CD4-positive, alpha-beta T cell treated with Interleukin-6 for 4 hours (primary cell): ENCODE results near the gene EVI5.
"Not testable (repeated sequence)": the region's sequence is repeated elsewhere in the genome, so short reads cannot be mapped to it uniquely, and the experiment has no call there.

Source experiments
- DNase-seq: peaks from one replicate; pipeline ENCODE4 v3.0.0-alpha.2; 2020; ENCODE audit warnings: mixed read lengths

The EVI5 gene

DNA sequence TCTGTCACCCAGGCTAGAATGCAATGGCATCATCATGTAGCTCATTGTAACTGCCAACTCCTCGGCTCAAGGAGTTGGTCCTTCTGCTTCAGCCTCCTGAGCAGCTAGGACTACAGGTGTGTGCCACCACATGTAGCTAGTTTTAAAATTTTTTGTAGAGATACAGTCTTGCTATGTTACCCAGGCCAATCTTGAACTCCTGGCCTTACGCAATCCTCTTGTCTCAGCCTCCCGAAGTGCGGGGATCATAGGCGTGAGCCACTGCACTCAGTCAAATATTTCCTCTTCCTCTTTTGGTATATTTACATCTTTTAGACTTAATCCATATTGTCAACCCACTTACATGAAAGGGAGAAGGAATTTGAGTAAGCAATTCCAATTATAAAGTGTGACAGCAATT lies 121.1 kb downstream of the EVI5 start:
- no peak for DNase-seq

DNA sequence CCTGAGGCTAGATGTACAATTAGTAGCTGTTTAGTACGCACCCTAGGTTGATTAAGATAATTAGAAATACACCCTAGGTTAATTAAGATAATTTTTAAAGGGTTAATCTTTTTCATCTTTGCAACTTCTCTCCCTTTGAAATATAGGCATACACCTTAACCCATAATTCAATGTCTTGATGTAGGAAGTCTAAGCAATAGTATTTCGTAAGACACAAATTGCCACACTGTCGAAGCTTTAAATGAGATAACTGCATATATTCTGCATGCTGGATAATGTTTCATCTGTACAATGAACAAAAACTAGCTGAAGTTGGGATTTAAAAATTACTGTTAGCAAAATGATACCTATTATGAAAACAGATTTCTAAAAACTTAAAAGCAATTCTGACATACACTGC lies 122.9 kb downstream of the EVI5 start:
- DNase-seq, result no peak

DNA sequence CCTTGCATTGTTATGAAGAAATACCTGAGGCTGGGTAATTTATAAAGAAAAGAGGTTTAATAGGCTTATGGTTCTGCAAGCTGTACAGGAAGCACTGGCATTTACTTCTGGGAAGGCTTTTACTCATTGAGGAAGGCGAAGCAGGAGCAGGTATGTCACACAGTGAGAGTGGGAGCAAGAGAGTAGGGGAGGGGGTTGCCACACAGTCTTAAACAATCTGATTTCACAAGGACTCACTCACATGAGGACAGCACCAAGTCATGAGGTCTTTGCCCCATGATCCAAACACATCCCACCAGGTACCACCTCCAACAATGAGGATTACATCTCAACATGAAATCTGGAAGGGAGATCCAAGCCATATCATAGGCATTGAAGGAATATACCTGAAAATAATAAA lies 127.2 kb downstream of the EVI5 start:
- DNase-seq, result no peak

DNA sequence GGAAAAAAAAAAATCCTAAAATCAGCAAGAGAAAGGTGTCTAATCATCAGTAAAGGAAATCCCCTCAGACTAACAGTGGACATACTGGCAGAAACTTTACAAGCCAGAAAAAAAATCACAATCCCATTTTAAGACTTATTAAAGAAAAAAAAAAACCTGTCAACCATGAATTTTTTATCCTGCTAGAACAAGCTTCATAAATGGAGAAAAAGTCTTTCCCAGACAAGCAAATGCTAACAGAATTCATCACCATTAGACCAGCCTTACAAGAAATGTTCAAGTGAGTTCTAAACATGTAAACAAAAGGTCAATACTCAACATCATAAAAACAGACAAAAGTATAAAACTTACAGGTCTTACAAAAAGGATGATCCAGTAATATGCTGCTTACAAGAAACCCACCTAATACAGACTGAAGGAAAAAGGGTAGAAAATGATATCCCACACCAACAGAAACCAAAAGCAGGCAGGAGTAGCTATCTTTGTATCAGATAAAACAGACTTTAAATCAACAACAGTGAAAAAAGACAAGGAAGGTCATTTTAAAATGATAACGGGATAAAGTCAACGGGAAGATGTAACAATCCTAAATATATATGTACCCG lies 129.6 kb downstream of the EVI5 start:
- DNase-seq, result no peak

DNA sequence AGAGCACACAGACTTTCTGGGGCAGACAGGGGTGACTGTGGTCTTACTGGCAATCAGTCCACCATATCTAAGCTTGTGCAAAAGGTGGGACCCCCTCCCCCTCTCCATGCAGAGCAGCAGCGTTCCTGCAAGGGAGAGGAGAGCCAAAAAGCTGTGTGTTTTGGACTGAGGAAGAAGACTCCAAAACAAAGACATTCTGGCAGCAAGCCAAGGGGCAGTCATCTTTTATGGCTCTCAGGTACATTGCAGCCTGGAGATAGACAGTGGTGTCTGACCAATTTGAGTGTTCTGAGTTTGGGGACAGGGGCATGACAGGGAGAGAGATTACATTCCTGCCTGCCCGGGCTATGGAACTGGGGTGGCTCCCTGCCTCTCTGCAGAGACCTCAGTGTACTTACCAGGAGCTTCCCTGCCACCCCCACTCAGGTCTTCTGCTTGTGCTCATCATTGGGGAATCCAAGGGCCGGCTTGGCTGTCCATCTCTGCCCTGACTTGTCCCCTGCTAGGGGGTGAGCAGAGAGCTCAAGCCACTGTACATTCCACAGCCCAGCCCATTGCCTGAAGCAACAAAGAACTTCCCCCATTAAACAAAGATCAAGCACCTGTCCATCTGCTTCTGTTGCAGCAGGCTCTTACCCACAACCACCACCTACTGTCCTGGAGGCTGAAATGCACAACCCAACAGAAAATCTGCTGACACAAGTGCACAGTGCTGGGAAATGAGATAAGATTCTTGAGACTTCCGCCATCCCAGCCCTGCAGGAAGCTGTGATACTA lies 131.1 kb downstream of the EVI5 start:
- no peak for DNase-seq

DNA sequence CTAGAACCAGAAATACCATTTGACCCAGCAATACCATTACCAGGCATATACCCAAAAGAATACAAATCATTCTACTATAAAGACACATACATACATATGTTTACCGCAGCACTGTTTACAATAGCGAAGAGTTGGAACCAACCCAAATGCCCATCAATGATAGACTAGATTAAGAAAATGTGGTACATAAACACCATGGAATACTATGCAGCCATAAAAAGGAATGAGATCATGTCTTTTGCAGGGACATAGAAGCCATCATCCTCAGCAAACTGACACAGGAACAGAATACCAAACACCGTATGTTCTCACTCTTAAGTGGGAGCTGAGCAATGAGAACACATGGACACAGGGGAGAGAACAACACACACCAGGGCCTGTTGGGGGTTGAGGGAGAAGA lies 144.2 kb downstream of the EVI5 start:
- DNase-seq, result not testable (repeated sequence)

DNA sequence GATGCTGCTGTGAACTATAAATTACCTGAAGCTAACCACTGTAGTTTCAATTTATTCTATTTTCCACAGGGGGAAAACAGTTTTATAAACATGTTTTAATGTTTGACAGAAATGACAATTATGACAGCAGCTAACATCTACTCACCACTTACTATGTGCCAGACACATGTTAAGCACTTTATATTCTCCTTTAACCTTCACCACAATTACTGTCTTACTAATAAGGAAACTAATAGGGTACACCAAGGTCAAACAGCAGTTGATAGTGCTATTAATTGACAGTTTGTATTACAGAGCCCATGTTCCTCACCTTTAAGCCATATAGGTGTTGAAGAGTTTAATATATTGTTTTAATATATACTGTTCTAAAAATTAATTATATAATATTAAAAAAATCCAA lies 146.4 kb downstream of the EVI5 start:
- no peak for DNase-seq

DNA sequence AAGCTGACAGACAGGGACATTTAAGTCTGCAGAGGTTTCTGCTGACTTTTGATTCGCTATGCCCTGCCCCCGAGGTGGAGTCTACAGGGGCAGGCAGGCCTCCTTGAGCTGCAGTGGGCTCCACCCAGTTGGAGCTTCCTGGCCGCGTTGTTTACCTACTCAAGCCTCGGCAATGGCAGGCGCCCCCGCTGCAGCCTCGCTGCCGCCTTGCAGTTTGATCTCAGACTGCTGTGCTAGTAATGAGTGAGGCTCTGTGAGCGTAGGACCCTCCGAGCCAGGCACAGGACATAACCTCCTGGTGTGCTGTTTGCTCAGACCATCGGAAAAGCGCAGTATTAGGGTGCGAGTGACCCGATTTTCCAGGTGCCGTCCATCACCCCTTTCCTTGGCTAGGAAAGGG lies 149.7 kb downstream of the EVI5 start:
- DNase-seq, result not testable (repeated sequence)

DNA sequence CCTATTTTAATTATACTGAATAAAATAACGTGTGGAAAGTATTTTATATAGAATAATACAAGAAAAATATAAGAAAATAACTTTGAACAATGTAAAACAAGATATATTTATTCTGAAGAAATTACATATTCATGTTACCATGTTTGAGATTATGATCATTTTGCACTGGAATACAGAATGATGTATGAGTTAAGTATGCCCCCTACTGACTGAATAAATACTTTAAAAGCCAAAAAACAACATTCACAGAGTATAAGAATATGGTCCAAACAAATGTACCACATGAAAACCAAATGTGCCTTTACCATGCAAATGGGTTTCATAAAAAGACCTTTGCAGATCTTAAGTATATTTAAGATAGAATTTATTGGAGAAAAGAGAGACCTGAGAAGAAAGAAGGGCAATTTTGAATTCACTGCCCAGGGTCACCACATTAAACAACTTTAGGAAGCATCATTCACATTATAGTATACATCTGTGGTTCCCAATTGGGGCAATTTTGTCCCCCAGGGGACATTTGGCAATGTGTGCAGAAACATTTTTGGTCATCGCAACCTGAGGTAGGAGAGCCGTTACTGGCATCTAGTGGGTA lies 161.6 kb downstream of the EVI5 start:
- no peak for DNase-seq

DNA sequence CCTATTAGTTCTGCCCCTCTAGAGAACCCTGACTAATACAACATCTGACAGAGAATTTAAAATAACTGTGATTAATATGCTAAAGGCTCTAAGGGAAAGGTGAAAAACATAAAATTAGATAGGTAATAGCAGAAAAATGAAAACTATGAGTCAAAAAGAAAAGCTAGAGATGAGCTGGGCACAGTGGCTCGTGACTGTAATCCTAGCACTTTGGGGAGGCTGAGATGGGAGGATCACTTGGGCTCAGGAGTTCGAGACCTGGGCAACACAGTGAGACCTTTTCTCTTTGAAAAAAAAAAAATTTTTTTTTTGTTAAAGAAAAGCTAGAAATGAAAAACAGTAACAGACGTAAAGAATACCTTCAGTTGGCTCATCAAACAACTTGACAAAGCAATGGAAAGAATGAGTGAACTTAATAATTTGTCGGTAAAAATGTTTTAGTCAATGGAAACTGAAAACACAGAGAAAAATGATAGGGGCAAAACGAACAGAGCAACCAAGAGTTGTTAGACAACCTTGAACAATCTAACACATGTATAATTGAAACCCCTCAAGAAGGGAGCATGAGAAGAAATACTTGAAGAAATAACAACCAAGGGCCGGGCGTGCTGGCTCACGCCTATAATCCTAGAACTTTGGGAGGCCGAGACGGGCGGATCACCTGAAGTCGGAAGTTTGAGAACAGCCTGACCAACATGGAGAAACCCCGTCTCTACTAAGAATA lies 165.3 kb downstream of the EVI5 start:
- no peak for DNase-seq

DNA sequence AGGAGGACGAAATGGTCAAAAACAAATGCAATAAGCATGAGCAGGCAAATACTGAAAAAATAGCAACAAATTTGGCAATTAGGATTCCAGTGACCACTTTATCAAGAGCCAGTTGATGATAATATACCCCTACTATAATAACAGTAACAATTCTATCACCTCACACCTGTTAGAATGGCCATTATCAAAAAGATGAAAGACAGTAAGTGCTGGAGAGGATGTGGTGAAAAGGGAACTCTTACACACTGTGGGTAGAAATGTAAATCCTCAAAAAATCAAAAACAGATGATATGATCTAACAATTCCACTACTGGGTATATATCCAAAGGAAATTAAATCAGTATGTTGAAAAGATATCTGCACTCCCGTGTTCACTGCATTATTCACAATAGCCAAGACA lies 183.9 kb downstream of the EVI5 start:
- no peak for DNase-seq

DNA sequence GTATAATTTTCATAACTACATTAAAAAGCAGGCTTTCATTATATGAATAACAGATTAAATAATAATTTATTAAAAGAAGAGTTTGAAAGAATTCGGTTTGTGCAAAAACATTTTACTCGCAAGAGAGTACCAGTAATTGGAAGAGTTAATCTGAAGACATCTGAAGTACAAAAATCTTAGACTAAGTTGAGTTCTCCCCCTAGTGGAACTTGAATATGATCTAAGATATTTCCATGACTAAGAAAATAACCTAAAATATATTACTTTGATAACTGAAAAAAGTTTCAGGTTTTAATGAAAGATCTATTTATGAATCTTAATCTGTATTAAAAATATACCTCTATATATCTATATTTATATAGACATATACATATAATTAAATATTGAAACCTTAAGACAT lies 185.7 kb downstream of the EVI5 start:
- no peak for DNase-seq

DNA sequence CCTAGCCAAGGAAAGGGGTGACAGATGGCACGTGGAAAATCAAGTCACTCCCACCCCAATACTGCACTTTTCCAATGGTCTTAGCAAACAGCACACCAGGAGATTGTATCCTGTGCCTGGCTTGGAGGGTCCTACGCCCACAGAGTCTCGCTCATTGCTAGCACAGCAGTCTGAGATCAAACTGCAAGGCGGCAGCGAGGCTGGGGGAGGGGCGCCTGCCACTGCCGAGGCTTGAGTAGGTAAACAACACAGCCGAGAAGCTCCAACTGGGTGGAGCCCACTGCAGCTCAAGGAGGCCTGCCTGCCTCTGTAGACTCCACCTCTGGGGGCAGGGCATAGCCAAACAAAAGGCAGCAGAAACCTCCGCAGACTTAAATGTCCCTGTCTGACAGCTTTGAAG lies 195.5 kb downstream of the EVI5 start:
- not testable (repeated sequence) for DNase-seq

DNA sequence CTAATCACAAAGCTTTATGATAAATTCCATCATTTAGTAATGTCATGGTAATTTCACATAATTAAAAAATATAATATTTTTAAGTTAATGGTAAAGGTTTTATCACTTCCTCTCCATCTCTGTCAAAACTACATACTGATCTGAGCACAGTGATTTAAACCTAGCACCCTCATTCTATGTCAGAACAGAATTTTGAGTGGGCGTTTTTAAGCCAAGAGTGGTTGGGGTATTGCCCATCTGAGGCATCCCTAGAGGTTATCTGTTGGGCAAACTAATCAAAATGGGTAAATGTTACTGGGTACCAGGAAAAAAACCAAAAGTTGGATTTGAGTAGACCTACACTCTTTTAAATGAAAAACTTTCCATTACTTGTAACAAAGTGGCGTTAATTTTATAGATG lies 197.5 kb downstream of the EVI5 start:
- no peak for DNase-seq

DNA sequence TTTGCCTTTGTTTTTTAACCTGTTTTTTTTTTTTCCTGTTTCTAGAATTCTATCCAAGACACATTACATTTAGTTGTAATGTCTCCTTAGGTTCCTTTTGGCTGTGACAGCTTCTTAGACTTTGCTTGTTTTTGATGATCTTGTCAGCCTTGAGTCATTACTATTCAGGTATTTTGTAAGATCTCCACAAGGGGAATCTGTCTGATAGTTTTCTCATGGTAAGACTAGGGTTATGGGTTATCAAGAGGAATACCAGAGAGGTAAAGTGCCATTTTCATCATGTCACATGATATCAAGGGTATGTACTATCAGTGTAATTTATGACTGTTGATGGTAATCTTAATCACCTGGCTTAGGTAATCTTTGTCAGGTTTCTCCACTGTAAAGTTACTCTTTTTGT lies 199.1 kb downstream of the EVI5 start:
- no peak for DNase-seq

DNA sequence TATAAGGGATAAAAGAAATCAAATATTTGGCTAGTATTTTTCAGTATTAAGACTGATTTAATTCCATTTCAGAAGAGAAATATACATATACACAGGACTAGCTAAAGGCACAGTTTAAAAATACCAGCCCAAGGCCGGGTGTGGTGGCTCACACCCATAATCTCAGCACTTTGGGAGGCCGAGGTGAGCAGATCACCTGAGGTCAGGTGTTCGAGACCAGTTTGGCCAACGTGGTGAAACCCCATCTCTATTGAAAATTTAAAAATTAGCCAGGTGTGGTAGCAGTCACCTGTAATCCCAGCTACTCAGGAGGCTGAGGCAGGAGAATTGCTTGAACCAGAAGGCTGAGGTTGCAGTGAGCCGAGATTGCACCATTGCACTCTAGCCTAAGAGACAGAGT lies 200.1 kb downstream of the EVI5 start:
- DNase-seq, result not testable (repeated sequence)

DNA sequence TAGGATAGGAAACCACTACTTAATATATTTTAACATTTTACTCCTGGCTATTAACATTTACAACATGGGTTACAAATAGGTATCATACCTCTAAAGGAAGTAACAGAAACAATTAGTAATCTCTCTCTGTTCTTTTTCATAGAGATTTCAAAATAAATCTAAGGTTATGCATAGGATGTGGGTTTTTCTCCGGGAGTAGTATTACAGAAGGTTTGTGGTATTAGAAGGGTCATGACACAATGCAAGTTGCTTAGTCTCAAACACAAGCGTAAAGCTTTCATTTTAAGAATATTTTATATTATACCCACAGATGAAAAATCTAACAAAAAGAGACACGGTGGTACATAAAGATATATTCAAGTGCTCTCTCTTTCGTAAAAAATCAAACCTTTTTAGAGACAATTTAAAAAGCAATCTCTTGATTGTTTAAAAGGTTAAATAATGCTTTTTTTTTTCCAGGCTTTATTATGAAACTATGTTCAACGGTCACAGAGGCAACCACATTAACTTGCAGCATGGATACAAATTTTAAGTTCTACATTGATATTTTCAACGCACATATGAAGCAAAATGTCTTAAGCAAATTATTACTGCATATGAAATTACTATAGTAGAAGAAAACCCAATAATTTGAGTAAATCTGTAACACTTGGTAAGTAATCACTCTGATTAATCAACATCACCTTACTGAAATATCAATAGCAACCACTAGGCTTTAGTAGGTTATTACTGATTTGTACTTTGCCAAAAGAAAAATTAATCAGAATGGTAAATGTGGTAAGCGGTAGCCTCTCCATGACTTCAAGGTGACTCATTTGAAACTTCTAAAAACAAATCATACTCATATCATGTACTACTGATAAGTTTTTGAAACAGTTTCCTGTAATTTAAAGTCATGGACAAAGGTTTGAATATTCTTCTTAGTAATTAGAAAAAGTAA lies 200.8 kb downstream of the EVI5 start:
- no peak for DNase-seq

DNA sequence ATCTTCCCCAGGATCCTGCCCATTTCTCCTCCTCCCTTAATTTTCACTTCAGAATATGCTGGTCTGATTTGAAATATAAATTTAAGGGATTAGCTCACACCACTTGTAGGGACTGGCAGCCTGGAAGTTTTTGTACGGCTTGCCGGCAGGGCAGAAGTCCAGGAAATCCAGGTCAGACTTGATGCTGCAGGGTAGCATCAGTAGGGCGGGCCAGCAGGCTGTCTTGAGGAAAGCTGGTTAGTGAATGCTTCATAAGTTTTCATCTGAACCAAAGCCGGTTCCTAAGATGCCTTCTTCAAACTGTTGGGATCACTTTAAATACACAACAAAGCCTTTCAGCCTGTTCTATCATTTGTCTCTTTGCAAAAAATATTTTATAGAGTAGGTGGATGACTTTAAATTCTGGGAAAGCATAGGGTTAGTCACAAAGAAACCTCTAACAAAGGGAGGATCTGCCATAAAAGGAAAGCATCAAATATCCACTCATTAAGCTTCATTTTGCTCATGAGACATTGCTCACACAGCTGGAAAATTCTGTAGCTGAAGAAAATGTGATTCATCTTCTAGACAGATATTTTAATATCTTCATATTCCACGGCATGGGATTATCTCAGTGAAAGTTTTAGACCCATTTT lies 207.5 kb downstream of the EVI5 start:
- no peak for DNase-seq

DNA sequence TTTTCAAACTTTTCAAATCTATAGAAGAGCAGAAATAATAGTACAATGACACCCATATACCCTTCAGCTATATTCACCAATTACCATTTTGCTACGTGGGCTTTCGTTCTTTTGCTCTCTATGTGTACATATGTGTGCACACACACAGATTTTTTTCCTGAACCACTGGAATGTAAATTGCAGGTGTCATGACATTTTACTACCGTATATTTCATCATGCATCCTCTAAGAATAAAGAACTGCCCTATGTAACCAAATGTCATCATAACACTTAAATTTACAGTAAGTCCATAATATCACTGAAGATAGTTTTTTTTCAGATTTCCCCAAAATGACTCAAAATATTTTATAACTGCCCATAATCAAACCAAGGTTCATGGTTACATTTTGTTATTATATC lies 209.8 kb downstream of the EVI5 start:
- DNase-seq, result no peak

DNA sequence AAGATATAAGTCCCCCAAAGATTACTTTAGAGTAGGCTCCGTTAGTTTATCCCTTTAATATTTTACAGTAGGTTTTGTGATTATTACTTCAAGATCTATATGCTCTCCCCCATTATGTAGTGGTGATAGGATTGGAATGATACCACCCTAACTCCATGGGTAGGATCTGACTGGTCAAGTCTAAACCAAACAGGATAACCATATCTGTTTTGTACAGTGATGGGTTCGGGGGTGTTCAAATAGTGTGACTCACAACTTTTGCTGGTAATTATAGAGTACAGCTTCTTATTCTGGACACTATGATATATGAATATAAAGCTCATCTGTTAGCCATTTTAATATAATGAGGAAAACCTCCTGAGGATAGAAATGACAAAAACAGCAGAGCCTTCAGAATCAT lies 212.4 kb downstream of the EVI5 start:
- no peak for DNase-seq

DNA sequence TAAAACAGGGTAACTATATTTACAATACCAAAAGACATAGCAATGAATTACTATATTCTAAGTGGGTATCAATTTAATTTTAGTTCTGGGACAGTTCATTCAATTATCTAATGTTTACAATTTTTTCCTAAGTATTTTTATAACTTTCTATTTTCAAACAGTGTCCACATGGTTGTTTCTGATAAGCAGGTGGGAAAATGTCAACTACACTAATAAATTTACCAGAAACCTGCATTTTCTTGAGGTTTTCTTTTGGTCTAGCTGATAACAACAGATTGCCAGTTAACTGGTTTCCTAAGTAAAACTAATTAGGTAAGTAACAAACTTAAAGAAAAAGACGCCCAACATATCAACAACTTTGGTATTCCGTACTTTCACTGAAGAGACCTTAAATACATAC lies 213.3 kb downstream of the EVI5 start:
- DNase-seq, result no peak

DNA sequence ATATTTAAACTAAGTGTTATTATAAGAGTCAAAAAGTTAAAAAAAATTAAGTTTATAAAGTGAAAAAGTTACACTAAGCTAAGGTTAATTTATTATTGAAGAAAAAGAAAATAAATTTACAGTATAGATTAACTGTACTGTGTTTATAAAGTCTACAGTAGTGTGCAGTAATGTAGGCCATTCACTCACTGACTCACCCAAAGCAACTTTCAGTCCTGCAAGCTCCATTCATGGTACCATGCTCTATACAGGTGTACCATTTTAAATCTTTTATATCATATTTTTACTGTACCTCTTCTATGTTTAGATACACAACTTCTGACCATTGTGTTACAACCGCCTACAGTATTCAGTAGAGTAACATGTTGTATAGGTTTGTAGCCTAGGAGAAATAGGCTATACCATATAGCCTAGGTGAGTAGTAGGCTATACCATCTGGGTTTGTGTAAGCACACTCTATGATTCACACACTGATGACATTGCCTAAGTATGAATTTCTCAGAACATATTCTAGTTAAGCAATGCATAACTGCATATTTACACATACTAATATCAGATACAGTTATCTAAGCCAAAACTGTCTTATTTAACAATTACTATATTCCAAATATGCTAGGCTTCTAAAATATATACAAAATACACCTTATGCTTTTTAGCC lies 217.6 kb downstream of the EVI5 start:
- DNase-seq, result no peak
